ENCODE measurements around the gene PDE11A.

Gene PDE11A

DNA sequence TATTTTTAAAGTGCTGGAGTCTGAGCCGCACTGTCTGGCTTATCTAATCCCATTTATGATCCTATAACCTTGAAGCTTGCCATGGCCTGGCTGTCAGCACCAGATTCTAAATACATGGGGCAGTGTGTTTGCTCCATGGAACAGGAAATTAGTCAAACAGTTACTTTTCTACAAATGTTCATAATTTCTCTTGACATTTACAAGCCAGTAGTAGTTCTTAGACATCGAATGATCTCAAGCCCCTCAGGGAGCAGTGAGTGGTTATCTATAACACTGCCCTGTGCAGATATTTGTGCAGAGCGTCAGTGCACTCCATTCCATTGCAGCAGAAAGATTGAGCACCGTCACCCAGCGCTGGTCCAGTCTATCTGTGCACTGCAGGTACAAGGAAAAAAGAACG, 474.8 kb downstream of the PDE11A start:
- no peak for DNase-seq (ENCODE audit: low read depth)

DNA sequence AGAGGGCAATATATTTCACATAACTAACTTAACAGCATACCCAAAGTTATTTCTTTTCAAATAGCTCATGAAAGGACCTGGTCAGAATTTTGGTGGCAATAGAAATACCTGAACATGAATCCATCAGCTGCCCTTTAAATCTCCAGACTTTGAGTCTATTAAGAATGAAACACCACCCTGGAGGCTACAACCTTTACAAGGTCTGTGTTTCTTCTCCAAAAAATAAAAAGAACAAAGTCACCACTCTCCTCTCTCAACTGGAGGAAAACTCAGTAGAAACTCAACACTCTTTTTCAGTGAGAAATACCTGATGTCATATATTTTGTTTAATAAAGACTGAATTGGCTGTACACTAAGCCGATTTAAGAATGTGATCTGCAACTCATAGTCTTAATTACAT, 475.7 kb downstream of the PDE11A start:
- DNase-seq (ENCODE audit: low read depth): no peak

DNA sequence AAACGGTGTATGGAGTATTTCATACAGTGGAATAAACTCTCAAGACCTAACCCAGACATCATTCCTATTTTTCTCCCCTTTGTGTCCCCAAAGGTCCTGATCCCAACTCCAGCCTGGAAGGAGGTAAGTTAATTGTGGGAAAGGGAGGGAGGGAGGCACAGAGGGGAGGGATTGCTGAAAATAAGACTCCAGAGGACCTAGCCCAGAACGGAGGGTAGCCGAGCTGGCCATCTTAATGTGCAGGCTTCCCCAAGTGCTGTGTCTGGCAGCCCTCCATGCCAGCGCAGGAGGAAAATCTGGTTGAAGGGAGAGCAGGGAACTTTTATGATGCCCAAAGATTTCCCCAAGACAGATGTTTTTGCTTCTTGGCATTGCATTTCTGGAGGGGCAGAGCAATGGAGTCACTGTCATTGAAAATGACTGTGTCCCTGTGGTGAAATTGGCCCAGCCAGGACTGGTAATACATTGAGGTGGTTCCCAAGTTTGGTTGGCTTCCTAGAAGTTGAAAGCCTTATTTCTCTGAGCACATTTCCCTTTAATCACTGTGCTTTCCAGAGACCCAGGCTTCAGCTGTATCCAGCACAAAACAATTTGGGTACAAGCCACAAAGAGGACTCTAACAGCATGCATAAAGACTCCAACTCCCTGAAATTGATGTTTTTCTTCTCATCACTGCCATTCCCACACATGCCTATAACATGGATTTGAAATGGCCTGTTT, 477.3 kb downstream of the PDE11A start:
- no peak for DNase-seq (ENCODE audit: low read depth)

DNA sequence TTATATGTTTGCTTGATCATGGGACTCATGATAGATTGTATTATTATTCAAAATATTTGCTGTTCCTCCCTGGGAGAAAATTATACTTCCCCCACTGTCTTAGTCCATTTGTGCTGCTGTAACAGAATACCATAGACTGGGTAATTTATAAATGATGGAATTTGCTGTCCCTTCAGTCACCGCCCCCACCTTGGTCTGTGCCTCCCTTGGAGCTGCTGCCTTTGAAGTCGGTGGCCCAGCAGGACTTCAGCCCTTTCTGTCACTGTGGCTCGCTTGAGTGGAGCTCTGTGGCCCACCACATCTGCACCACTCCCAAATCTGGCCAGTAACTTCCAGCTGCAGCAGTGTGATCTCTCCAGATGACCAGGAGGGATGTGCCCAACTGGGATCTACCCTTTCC, 479.2 kb downstream of the PDE11A start:
- DNase-seq (ENCODE audit: low read depth): no peak

DNA sequence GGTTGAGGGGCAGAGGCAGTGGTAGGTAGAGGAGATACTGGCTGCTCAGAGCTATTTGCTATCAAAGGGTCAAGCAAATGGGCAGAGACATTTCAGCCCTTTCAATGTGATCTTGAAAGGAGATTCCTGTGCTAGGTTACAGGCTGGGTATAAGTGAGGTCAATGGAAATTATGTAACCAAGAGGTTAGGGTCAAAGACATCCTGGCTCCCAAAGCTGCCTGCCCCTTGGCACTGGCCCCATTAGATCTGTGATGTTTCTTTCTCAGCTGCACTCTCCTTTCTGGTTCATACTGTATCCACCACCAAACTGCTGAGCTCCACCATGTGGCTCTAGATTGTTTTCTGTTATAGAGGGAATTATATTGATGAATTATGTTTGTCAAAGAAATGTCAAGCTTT, 479.6 kb downstream of the PDE11A start:
- no peak for DNase-seq (ENCODE audit: low read depth)

DNA sequence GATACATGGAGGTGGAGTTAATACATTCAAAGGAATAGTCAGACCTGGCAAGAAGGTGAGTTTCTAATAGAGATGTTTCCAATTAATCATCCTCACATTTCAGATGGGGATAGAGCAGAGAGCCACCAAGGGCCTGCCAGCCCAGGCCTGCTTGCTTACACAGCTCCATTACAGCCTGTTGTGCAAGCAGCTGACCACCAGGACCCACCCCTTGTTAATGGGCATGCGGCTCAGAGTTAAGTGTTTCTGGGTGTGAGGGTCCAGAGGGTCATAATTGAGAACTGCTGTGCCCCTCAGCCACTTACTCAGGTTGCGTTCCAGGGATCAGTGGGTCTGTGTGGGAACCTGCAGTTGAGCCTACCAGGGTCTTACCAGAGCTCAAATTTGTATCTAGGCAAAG, 480.2 kb downstream of the PDE11A start:
- no peak for DNase-seq (ENCODE audit: low read depth)

DNA sequence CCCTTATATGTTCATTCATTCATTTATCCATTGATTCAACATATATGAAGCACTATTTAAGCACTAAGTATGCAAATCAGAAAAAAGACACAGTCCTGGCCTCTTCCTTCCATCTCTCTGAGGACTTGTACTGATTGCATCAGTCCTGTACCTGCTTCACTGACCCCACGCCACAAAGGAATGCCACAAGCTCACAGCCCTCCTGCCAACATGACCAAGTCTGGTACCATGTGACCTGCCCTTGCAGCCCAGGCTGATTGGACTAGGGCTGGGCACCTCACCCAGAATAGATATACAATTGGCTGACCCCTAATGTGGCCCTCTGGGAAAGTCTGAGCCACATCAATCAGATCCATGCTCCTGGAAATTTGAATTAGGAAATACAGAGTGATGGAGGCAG, 483.4 kb downstream of the PDE11A start:
- no peak for DNase-seq (ENCODE audit: low read depth)

DNA sequence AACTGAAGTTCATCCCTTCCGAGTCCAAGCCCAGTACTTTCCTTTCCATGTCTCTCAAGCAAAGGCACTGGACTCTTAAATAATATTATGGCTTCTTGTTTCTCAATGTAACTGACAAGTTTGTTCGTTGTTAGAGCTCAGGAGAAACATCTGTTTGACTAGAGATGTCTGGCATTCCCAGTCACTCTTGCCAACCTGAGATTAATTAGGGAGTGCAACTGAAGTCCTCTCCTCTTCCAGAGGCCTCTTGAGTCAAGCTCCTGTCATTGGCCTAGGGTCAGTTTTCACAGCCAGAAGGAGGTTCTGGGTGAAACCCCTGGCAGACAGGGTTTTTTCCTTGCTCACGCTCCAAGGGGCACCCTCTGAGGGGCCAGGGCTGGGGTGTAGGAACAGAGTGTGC, 483.9 kb downstream of the PDE11A start:
- DNase-seq (ENCODE audit: low read depth): no peak

DNA sequence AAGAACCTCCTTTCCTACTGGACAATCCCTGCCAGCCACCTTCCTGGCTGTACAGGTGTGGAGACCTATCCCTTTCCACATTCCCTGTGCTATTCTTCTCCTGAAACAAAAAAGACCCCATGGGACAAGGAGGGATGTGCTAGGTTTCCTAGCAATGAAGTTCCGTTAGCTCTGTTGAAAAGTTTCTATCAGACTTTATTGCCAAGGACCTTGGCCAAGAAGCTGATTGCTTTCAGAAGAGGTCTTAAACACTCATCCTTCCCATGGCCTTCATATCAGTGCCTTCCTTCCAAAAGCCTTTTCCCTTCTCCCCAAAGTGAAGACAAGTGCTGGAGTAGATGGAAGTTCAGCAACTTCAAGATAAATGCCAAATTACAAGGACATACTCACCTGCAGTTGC, 485.2 kb downstream of the PDE11A start:
- no peak for DNase-seq (ENCODE audit: low read depth)

DNA sequence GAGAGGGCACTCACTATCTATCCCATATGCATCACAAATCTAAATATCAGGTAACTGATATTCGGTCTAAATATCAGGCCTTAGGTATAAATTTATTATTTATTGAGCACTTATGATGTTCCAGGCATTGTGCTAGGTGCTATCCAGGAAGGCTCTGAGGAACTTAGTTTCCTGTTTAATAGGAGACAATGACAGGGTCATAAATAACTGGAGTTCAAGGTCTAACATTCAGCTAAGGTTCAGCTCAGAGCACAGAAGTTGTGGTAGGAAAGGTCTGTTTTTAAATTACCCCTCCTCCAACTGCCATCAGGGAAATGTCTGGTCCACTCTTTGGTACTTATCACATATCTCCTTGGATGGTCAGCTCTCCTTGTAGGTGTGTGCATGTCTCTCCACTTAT, 486.4 kb downstream of the PDE11A start:
- no peak for DNase-seq (ENCODE audit: low read depth)

DNA sequence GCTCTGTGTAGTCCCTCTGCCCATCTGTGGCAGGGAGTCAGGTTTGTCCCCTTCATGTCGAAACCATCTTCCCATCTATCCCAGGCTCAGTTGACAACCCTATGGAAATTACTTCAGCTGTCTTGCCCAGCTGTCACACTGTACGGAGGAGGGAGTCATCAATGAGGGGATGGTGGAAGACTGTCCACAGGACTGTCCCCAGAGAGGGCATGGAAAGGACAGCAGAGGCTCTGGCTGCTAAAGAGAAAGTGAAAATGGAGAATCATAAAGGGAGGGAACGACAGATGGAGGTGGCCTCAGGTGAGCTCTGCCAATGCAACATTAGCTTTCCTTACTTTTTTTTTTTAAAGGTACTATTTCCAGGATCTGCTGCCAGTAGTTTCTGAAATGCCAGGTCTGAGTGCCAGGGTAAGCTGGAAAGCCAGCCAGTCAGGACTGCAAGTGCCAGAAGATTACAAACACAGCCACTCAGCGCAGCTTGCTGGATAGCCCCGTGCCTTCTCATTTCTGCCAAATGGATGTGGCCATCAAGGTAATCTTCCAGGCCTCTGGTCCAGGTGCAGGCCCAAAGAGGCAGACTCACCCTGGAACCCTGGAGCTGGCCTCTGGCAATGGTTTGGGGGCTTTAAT, 487.2 kb downstream of the PDE11A start:
- DNase-seq (ENCODE audit: low read depth): no peak

DNA sequence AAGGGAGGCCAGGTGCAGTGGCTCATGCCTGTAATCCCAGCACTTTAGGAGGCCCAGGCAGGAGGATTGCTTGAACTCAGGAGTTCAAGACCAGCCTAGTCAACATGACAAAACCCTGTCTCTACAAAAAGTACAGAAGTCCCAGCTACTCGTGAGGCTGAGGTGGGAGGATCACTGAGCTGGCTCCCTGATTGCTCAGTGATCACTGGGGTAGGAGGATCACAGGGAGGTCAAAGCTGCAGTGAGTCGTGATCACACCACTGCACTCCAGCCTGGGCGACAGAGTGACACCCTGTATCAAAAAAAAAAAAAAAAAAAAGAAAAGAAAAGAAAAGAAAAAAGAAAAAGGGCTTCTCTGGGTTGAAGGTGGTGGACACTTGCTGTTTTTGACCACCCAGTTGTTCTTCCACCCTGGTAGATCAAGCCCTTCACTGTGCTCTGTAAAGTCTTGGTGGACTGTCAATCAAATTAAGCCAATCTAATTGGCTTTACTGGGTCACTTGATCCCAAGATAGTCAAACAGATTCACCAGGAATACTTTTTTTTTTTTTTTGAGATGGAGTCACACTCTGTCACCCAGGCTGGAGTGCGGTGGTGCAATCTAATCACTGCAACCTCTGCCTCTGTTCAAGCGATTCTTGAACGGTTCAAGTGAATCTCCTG, 488.4 kb downstream of the PDE11A start:
- DNase-seq (ENCODE audit: low read depth): no peak

DNA sequence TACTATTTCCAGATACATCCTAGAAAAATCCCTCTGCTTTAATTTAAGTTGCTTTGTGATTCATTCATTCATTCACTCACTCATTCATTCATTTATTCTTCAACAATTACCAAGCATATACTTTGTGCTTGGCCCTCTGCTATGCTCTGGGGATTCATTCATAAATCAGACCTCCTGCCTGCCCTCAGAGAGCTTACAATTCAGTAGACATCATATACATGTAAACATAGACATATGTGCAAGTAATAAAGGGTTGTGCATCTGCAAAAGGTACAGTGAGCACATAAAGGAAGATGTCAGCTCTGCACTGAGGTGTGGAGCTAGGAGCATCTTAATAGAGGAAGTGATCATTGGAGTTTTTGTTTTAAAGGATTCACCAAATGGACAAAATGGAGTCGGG, 490.6 kb downstream of the PDE11A start:
- no peak for DNase-seq (ENCODE audit: low read depth)

DNA sequence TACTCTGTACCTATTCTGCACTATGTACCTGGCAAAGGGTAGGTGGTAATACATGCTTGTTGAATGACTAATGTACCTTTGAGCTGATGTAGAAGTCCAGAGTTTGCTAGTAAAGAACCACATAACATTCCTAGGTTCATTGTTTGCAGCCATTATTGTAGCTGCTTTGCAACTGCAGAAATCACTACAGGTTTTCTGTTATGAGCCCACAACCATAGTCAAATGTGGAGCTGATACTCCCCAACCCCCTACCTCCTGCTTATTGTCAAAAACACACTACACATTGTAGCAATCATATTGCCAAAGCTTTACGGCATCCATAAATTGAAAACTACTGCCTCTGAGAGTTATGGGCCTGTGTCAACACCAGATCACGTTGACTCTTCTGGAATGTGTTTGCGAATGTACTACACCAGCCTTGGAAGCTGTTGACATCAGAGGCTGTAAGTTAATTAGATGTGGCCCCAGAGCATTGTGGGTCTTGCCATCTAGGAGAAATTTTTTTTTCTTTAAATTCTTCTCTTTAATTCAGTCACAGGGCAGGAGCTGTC, 493.0 kb downstream of the PDE11A start:
- no peak for DNase-seq (ENCODE audit: low read depth)

DNA sequence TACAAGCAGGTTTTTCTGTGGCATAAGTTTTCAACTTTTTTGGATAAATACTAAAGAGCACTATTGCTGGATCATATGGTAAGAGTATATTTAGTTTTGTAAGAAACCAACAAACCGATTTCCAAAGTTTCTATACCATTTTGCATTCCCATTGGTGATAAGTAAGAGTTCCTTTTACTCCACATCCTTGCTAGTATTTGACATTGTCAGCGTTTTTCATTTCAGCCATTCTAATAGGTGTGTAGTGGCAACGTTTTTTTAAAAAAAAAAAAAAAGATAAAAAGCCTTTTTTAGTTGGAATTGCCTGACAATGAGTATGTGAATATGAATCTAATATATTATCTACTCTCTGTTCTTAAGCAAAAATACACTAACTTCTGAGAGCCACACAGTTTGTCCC, 494.1 kb downstream of the PDE11A start:
- no peak for DNase-seq (ENCODE audit: low read depth)

DNA sequence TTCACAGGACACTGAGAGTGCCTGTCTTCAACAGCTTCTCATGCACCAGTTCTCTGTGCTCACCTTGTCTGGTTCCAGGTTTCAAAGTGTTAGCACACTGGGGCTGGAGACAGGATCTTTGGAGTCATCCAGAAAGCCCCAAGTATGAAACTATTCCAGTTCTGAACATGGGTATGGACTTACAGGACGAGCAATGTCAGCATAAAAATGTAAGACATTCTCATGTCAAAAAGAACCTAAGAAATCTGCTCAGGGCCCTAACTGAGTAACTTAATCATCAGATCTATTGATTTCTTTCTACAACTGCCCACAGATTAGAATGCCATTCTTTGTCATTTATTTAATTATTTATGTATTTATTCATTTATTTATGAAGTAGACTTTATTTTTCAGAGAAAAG, 495.5 kb downstream of the PDE11A start:
- DNase-seq (ENCODE audit: low read depth): no peak

DNA sequence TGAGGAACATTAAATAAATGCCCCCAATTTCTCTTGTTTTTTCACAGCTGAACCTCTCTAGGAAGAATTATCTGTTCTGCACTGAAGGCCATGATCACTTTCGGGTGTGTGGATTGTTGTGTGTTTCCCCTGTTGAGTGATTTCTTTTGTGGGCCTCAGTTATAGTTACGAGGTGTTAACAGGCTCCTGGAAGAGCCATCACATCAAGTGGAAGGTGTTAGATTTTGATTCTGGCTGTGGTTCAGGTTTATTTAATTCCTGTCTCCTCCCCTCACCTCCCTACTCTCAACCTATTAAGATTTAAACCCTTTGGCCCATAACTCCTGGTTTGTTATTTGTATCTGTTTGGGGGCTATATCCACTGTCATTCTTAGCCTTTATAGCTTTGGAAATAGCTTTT, 497.2 kb downstream of the PDE11A start:
- no peak for DNase-seq (ENCODE audit: low read depth)

DNA sequence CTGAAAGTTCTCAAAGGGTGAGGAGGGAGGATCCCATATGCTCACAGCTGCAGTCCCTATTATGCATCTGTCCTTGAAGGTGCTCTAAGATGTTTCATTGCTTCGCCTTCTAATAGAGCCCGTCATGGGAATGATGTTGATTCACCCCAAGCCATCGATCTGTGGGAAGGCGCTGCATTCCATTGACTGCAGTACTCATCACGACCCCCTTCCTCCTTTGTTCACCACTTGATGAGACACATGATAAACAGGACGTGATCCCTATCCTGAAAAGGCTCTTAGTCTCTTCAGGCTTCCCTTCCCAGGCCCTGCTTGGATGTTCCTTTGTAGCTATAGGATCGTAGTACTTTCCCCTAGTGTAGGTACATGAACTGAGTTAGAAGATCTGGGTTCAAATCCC, 498.2 kb downstream of the PDE11A start:
- DNase-seq (ENCODE audit: low read depth): no peak

All from HS-27A (cell line).